Measurements from ENCODE around the gene KRTAP22-1. TPM values are rescaled to one million over a fixed set of nuclear protein-coding genes. Genes with fewer than 3 reads are reported as not detected.

KRTAP22-1 gene
- total RNA-seq, 1 experiment from 2014 or later: not detected

GRCh38 chr21:30623362-30623761 lies 22.5 kb downstream of the KRTAP22-1 start:
- Mint-ChIP-seq H3K4me3 (no peak overlapping the region), H3K4me1 (peaks cover 12% of the 10 kb centered on the region), H3K36me3 (peaks cover 13% of the 10 kb centered on the region), H3K27ac (no peak overlapping the region), H3K9me3 (peaks cover 14% of the 10 kb centered on the region), H3K27me3 (ENCODE audit: low read depth) (no peaks in the 10 kb centered on the region)
- DNase-seq (ENCODE audit: low spot score) (no peak), ATAC-seq (no peak)
- TF ChIP-seq MYBL2 (CRISPR knock-in tag; IDR thresholded peaks at IDR 0.05): no peak
- no peak for TF ChIP-seq FOXP4 (CRISPR knock-in tag; IDR thresholded peaks at IDR 0.05)
- no peak for TF ChIP-seq HMGA2 (CRISPR knock-in tag; IDR thresholded peaks at IDR 0.05)
- TF ChIP-seq KAT7 (CRISPR knock-in tag; IDR thresholded peaks at IDR 0.05; ENCODE audit: borderline replicate concordance): no peak
- TF ChIP-seq RELA (CRISPR knock-in tag; IDR thresholded peaks at IDR 0.05; ENCODE audit: borderline replicate concordance): no peak
- no peak for TF ChIP-seq E2F4 (CRISPR knock-in tag; IDR thresholded peaks at IDR 0.05; ENCODE audit: borderline replicate concordance, low read depth)
- no peak for TF ChIP-seq NR3C1 (CRISPR knock-in tag; conservative IDR thresholded peaks at IDR 0.05; ENCODE audit: low read depth)
- no peak for TF ChIP-seq GABPB1 (CRISPR knock-in tag; IDR thresholded peaks at IDR 0.05)
- no peak for TF ChIP-seq ZNF263 (CRISPR knock-in tag; IDR thresholded peaks at IDR 0.05; ENCODE audit: low read depth)
- TF ChIP-seq GRHL2 (CRISPR knock-in tag; IDR thresholded peaks at IDR 0.05; ENCODE audit: insufficient replicate concordance, severe bottlenecking): no peak
- no peak for TF ChIP-seq HMGXB4 (CRISPR knock-in tag; IDR thresholded peaks at IDR 0.05)
- CTCF ChIA-PET: no interaction called here
- POLR2A ChIA-PET: no interaction called here

- POLR2A ChIA-PET: no interaction called here
- H3K36me3 Mint-ChIP-seq: peaks cover 13% of the 10 kb centered on the region
- H3K9me3 Mint-ChIP-seq: peaks cover 14% of the 10 kb centered on the region
- DNase-seq (ENCODE audit: low spot score) (no peak), ATAC-seq (peak; percentile 59)
- no peaks in the 10 kb centered on the region for H3K27me3 Mint-ChIP-seq (ENCODE audit: low read depth)
- CTCF ChIA-PET: no interaction called here
- H3K4me1 Mint-ChIP-seq: peaks cover 12% of the 10 kb centered on the region
- TF ChIP-seq NR3C1 (CRISPR knock-in tag; conservative IDR thresholded peaks at IDR 0.05; ENCODE audit: low read depth) (no peak), TEAD1 (CRISPR knock-in tag; IDR thresholded peaks at IDR 0.05) (no peak), PRDM15 (CRISPR knock-in tag; IDR thresholded peaks at IDR 0.05) (no peak)
- H3K4me3 Mint-ChIP-seq: no peak overlapping the region
- H3K27ac Mint-ChIP-seq: peak overlapping the region; percentile 23; the same call in 1 of the 2 replicates
Measured at GRCh38 chr21:30625449-30626165, 24.7 kb downstream of the KRTAP22-1 start.
